AG10803 (cell line): ENCODE data around the gene SBNO2.

Source experiments
- DNase-seq: peaks from one replicate; pipeline ENCODE4 v3.0.0; 2010; ENCODE audit warnings: low read depth
- H3K4me3 ChIP-seq: 2 replicates; pipeline ENCODE4 v1.5.1; 2011; ENCODE audit warnings: mild to moderate bottlenecking, low read length, control low read depth
- CTCF ChIP-seq: conservative IDR thresholded peaks from 2 replicates; pipeline ENCODE4 v1.5.1; 2011; ENCODE audit warnings: mild to moderate bottlenecking, low read length, control low read depth, inconsistent platforms

SBNO2 gene

GRCh38 chr19:1064661-1065605, 109.1 kb downstream of the SBNO2 start:
- peak; percentile 54 for DNase-seq
- H3K4me3 ChIP-seq: no peak overlapping the region
- peak; percentile 49 for TF ChIP-seq CTCF

- no peak overlapping the region for H3K4me3 ChIP-seq
- no peak for DNase-seq
- TF ChIP-seq CTCF: no peak
Measured at GRCh38 chr19:1063909-1064660, 110.0 kb downstream of the SBNO2 start.

- no peak overlapping the region for H3K4me3 ChIP-seq
- DNase-seq: no peak
- TF ChIP-seq CTCF: no peak
Measured at GRCh38 chr19:1063030-1063908, 110.8 kb downstream of the SBNO2 start.

GRCh38 chr19:1062387-1063029, 111.6 kb downstream of the SBNO2 start:
- H3K4me3 ChIP-seq: no peak overlapping the region
- DNase-seq: no peak

GRCh38 chr19:1061987-1062386, 112.1 kb downstream of the SBNO2 start:
- no peak for TF ChIP-seq CTCF
- no peak overlapping the region for H3K4me3 ChIP-seq
- DNase-seq: no peak

More at GRCh38 chr19:1062387-1063029, 111.6 kb downstream of the SBNO2 start:
- TF ChIP-seq CTCF: no peak

- DNase-seq: no peak
- no peak for TF ChIP-seq CTCF
- no peak overlapping the region for H3K4me3 ChIP-seq
Measured at GRCh38 chr19:1060689-1061088, 113.4 kb downstream of the SBNO2 start.
